Measurements from ENCODE around the gene RNF11.

GRCh38 chr1:51299185-51299885 lies 63.3 kb downstream of the RNF11 start:
- TF ChIP-seq CTCF (IDR thresholded peaks at IDR 0.05; ENCODE audit: insufficient read depth, low read length), result no peak
- TF ChIP-seq SPI1 (IDR thresholded peaks at IDR 0.05; ENCODE audit: borderline replicate concordance, low read depth), result no peak
- TF ChIP-seq GABPA (IDR thresholded peaks at IDR 0.05; ENCODE audit: low read depth), result no peak
- no peak for TF ChIP-seq POLR2AphosphoS5 (IDR thresholded peaks at IDR 0.05; ENCODE audit: low read depth)
- no peak for TF ChIP-seq REST (IDR thresholded peaks at IDR 0.05; ENCODE audit: insufficient replicate concordance, low read depth)

Data from HL-60 (cell line).